Uterus (tissue), 4 donors: Measurements from ENCODE around the gene KIF17. TPM values are rescaled to one million over a fixed set of nuclear protein-coding genes. Genes with fewer than 3 reads are reported as not detected.

ENCODE experiments used
- DNase-seq, 2 donors: peaks; one replicate each; pipeline ENCODE4 v3.0.0-alpha.2; 2019 to 2020
- H3K27ac ChIP-seq, 2 donors: fragments of 200-600 bp; sonication (generic); 1 replicate in 1 of 2; 2 replicates in 1 of 2; pipeline ENCODE4 v1.5.1; 2016 to 2018
- H3K27me3 ChIP-seq, 2 donors: fragments of 200-600 bp; sonication (generic); one replicate each; pipeline ENCODE4 v1.5.1; 2018 to 2019; ENCODE audit warnings: control low read depth in 1 of 2
- H3K36me3 ChIP-seq, 2 donors: fragments of 200-600 bp; sonication (generic); one replicate each; pipeline ENCODE4 v1.5.1; 2019; ENCODE audit warnings: control low read depth in 1 of 2
- H3K4me1 ChIP-seq, 2 donors: fragments of 200-600 bp; sonication (generic); one replicate each; pipeline ENCODE4 v1.5.1; 2018 to 2019; ENCODE audit warnings: control low read depth in 1 of 2
- H3K4me3 ChIP-seq, 2 donors: fragments of 200-600 bp; sonication (generic); 1 replicate in 1 of 2; 2 replicates in 1 of 2; pipeline ENCODE4 v1.5.1; 2018 to 2019; ENCODE audit warnings: mild to moderate bottlenecking in 1 of 2
- H3K9me3 ChIP-seq, 2 donors: fragments of 200-600 bp; sonication (generic); one replicate each; pipeline ENCODE4 v1.5.1; 2019; ENCODE audit warnings: control low read depth in 1 of 2
- CTCF ChIP-seq, 4 experiments: fragments of 200-600 bp in 2 of 4; fragments of 450-650 bp in 2 of 4; sonication (generic) in 2 of 4; IDR thresholded peaks; one replicate each; pipeline ENCODE4 v1.5.1; 2016 to 2019; ENCODE audit warnings: antibody characterized with exemption in 4 of 4, mild to moderate bottlenecking in 2 of 4, moderate library complexity in 1 of 4
- POLR2A ChIP-seq, 2 donors: fragments of 450-650 bp; IDR thresholded peaks; one replicate each; pipeline ENCODE4 v1.6.1; 2016; ENCODE audit warnings: antibody characterized with exemption in 2 of 2, mild to moderate bottlenecking in 1 of 2, moderate library complexity in 1 of 2
- intact Hi-C: fragments of 100-400 bp; cut with DNase I; formaldehyde crosslinking; loops from one replicate; pipeline ENCODE4 v1.15.1; 2023; ENCODE audit warnings: low total_unique reads
- total RNA-seq, 4 donors: library from RNA; depleted of rRNA in 3 of 4; stranded (reverse); fragments of >200 nt in 3 of 4; gene quantifications; one replicate each; pipeline versions ENCODE4 v1.1.0 to v1.2.4, GENCODE V29; 2014 to 2023
- donor health status: DM: yes; HTN: yes; CAD: no.

KIF17 gene
- total RNA-seq, 4 donors from 2014 or later = 0.77 to 6.3 (median 4.9) TPM; not detected in 1

- TF ChIP-seq CTCF (IDR thresholded peaks at IDR 0.05) (no peak), POLR2A (IDR thresholded peaks at IDR 0.05) (no peak)
- Histone ChIP-seq H3K9me3 (no peaks in the 10 kb centered on the region), H3K27me3 (no peaks in the 10 kb centered on the region), H3K4me1 (no peaks in the 10 kb centered on the region), H3K4me3 (no peak overlapping the region), H3K36me3 (no peaks in the 10 kb centered on the region), H3K27ac (no peak overlapping the region)
- DNase-seq = peak in 1 of 2 donors; percentile 3
- intact Hi-C loops = no loop called here
Measured at GRCh38 chr1:20724364-20725188, 6.8 kb upstream of the KIF17 start.

GRCh38 chr1:20723537-20724363 is 5.9 kb upstream of the KIF17 start:
- intact Hi-C loops = no loop called here
- Histone ChIP-seq H3K27me3 (no peaks in the 10 kb centered on the region), H3K36me3 (no peaks in the 10 kb centered on the region), H3K4me3 (no peak overlapping the region), H3K27ac (no peak overlapping the region), H3K4me1 (no peaks in the 10 kb centered on the region), H3K9me3 (no peaks in the 10 kb centered on the region)
- TF ChIP-seq CTCF (IDR thresholded peaks at IDR 0.05) (no peak), POLR2A (IDR thresholded peaks at IDR 0.05) (no peak)
- DNase-seq = peak in 1 of 2 donors; percentile 8

GRCh38 chr1:20723159-20723536 is 5.3 kb upstream of the KIF17 start:
- DNase-seq = no peak
- H3K27me3 ChIP-seq = no peaks in the 10 kb centered on the region
- TF ChIP-seq CTCF (IDR thresholded peaks at IDR 0.05) = no peak
- TF ChIP-seq POLR2A (IDR thresholded peaks at IDR 0.05) = no peak
- no peak overlapping the region for H3K27ac ChIP-seq
- no peaks in the 10 kb centered on the region for H3K9me3 ChIP-seq
- H3K4me1 ChIP-seq = no peaks in the 10 kb centered on the region
- H3K36me3 ChIP-seq = no peaks in the 10 kb centered on the region
- intact Hi-C loops = no loop called here
- H3K4me3 ChIP-seq = no peak overlapping the region

- TF ChIP-seq POLR2A (IDR thresholded peaks at IDR 0.05) (no peak), CTCF (IDR thresholded peaks at IDR 0.05) (no peak)
- peak in 1 of 2 donors; percentile 13 for DNase-seq
- H3K27me3 ChIP-seq = no peaks in the 10 kb centered on the region
- H3K27ac ChIP-seq = no peak overlapping the region
- intact Hi-C loops = no loop called here
- H3K36me3 ChIP-seq = no peaks in the 10 kb centered on the region
- H3K9me3 ChIP-seq = no peaks in the 10 kb centered on the region
- no peaks in the 10 kb centered on the region for H3K4me1 ChIP-seq
- H3K4me3 ChIP-seq = no peak overlapping the region
Measured at GRCh38 chr1:20721117-20722061, 3.6 kb upstream of the KIF17 start.
